GM12878 (cell line): ENCODE data around the gene PPP1R27. TPM values are rescaled to one million over a fixed set of nuclear protein-coding genes. Genes with fewer than 3 reads are reported as not detected.

Experiments used
- BCL11A ChIP-seq: IDR thresholded peaks from 2 replicates; pipeline ENCODE4 v1.6.1; 2011; ENCODE audit warnings: low read depth, low read length
- CREM ChIP-seq: IDR thresholded peaks from 2 replicates; pipeline ENCODE4 v1.6.1; 2014; ENCODE audit warnings: antibody characterized with exemption, low read depth
- EZH2 ChIP-seq: IDR thresholded peaks from 2 replicates; pipeline ENCODE4 v1.6.1; 2012; ENCODE audit warnings: low read depth, mild to moderate bottlenecking, control low read depth, inconsistent platforms, low read length, borderline replicate concordance; ENCODE audit not compliant: control insufficient read depth
- MXI1 ChIP-seq: fragments of 150-350 bp; IDR thresholded peaks from 2 replicates; pipeline ENCODE4 v1.6.1; 2011; ENCODE audit warnings: low read depth, mild to moderate bottlenecking, inconsistent platforms, low read length, improper control_type of control experiment
- NR2F1 ChIP-seq: fragments of 450-650 bp; conservative IDR thresholded peaks from 2 replicates; pipeline ENCODE4 v1.6.1; 2017; ENCODE audit warnings: mild to moderate bottlenecking
- POLR2AphosphoS5 ChIP-seq: IDR thresholded peaks from 2 replicates; pipeline ENCODE4 v1.6.1; 2011; ENCODE audit warnings: mild to moderate bottlenecking, low read length, inconsistent platforms
- SIX5 ChIP-seq: IDR thresholded peaks from 2 replicates; pipeline ENCODE4 v1.6.1; 2011; ENCODE audit warnings: mild to moderate bottlenecking, low read depth, low read length, moderate library complexity; ENCODE audit not compliant: severe bottlenecking
- SMARCA5 ChIP-seq: fragments of 450-650 bp; IDR thresholded peaks from 2 replicates; pipeline ENCODE4 v1.6.1; 2017; ENCODE audit warnings: mild to moderate bottlenecking
- SREBF1 ChIP-seq: IDR thresholded peaks from 2 replicates; pipeline ENCODE4 v1.6.1; 2012; ENCODE audit warnings: mild to moderate bottlenecking, low read length
- TARDBP ChIP-seq: IDR thresholded peaks from 2 replicates; pipeline ENCODE4 v1.6.1; 2016; ENCODE audit warnings: borderline replicate concordance
- TCF7 ChIP-seq: IDR thresholded peaks from 2 replicates; pipeline ENCODE4 v1.6.1; 2014; ENCODE audit warnings: antibody characterized with exemption, borderline replicate concordance
- YY1 ChIP-seq: IDR thresholded peaks from 2 replicates; pipeline ENCODE4 v1.6.1; 2011; ENCODE audit warnings: low read depth, mild to moderate bottlenecking, low read length
- polyA plus RNA-seq, 11 experiments: library from polyadenylated mRNA; depleted of rRNA in 4 of 11; unstranded in 6 of 11; stranded (reverse) in 5 of 11; fragments of >200 nt; fragmentation: Nextera tagmentation in 4 of 11; fragmentation: Illumina TruSeq in 1 of 11; extraction: Ambion mirVana in 4 of 11; extraction: Trizol in 1 of 11; gene quantifications; 1 replicate in 1 of 11; 2 replicates in 10 of 11; pipeline versions ENCODE4 v1.2.1 to v1.2.3, GENCODE V29; 2011 to 2016; ENCODE audit warnings: inconsistent platforms in 2 of 11, missing spikeins in 2 of 11, low read depth in 1 of 11
- total RNA-seq, 4 experiments: library from RNA; depleted of rRNA in 3 of 4; stranded (reverse); fragments of >200 nt in 3 of 4; fragmentation: Illumina TruSeq in 1 of 4; extraction: Trizol in 1 of 4; gene quantifications; 2 replicates each; pipeline versions ENCODE4 v1.2.1 to v1.2.3, GENCODE V29; 2013 to 2021
- TF ChIP-seq, protein P1 (sequence below): IDR thresholded peaks from 2 replicates; pipeline ENCODE4 v1.6.1; 2011; ENCODE audit warnings: borderline replicate concordance, low read depth, mild to moderate bottlenecking, moderate library complexity, low read length; ENCODE audit not compliant: insufficient read depth, poor library complexity, severe bottlenecking
- TF ChIP-seq, protein P2 (sequence below): fragments of 450-650 bp; IDR thresholded peaks from 2 replicates; pipeline ENCODE4 v1.6.1; 2017; ENCODE audit warnings: mild to moderate bottlenecking, low read depth, inconsistent platforms; ENCODE audit not compliant: poor library complexity, severe bottlenecking
- TF ChIP-seq, protein P3 (sequence below): fragments of 450-650 bp; IDR thresholded peaks from 2 replicates; pipeline ENCODE4 v1.6.1; 2017; ENCODE audit warnings: antibody characterized with exemption, mild to moderate bottlenecking, moderate library complexity
- TF ChIP-seq, protein P4 (sequence below): fragments of 450-650 bp; IDR thresholded peaks from 2 replicates; pipeline ENCODE4 v1.6.1; 2017; ENCODE audit warnings: low read depth, mild to moderate bottlenecking, moderate library complexity
- TF ChIP-seq, protein P5 (sequence below): fragments of 450-650 bp; IDR thresholded peaks from 2 replicates; pipeline ENCODE4 v1.6.1; 2016; ENCODE audit warnings: mild to moderate bottlenecking, moderate library complexity, borderline replicate concordance

The PPP1R27 gene
- total and polyA plus RNA-seq, 10 of the 15 experiments (the other 5 are each of a cell fraction or from before 2014, with no cell fraction given), result 0.17 to 1.6 (median 0.49) TPM; not detected in 3

DNA sequence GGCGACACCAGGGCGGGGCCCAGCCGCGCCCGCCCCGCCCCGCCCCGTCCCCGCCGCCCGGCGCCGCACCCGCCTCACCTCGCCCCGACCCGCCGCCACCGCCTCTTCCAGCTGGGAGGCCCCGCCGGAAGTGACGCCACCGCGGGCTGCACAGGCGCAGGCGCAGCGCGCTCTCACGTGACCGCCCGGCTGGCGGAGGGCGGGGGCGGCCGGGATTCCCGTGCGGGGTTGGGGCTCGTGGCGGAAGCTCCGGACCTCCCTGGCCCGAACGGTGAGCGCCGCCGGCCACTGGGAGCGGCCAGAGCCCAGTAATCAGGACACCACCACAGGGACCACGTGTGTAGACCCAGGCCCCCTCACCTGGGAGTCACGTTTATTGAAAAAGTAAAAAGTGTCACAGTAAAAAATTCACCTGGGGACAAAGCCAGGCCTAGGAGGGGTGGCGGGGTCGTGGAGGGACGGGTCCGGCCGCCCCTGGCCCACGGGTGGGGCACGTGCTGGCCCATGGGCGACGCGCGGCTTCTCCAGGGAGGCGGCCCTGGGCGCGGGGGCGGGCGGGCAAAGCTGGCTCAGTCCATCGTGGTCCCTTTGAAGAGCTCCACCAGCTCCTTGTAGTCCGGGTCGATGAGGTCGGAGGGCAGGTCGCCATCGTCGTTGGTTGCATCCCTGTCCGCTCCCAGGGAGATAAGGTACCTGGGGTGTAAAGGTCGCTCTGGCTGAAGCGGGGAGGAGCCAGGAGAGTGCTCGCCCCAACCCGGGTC lies 1.5 kb downstream of the PPP1R27 start, which contains the start of gene MCRIP1 (continued):
- TF ChIP-seq, protein P1, sequence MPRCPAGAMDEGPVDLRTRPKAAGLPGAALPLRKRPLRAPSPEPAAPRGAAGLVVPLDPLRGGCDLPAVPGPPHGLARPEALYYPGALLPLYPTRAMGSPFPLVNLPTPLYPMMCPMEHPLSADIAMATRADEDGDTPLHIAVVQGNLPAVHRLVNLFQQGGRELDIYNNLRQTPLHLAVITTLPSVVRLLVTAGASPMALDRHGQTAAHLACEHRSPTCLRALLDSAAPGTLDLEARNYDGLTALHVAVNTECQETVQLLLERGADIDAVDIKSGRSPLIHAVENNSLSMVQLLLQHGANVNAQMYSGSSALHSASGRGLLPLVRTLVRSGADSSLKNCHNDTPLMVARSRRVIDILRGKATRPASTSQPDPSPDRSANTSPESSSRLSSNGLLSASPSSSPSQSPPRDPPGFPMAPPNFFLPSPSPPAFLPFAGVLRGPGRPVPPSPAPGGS, result no peak
- TF ChIP-seq SMARCA5 (no peak), SREBF1 (no peak), BCL11A (no peak), MXI1 (peak; percentile 87), YY1 (peak; percentile 22), POLR2AphosphoS5 (peak; percentile 79), CREM (peak; percentile 65; the same call in 1 of the 2 replicates), EZH2 (no peak), TARDBP (no peak), NR2F1 (peak; percentile 64), TCF7 (no peak), SIX5 (no peak)
- TF ChIP-seq, protein P2, sequence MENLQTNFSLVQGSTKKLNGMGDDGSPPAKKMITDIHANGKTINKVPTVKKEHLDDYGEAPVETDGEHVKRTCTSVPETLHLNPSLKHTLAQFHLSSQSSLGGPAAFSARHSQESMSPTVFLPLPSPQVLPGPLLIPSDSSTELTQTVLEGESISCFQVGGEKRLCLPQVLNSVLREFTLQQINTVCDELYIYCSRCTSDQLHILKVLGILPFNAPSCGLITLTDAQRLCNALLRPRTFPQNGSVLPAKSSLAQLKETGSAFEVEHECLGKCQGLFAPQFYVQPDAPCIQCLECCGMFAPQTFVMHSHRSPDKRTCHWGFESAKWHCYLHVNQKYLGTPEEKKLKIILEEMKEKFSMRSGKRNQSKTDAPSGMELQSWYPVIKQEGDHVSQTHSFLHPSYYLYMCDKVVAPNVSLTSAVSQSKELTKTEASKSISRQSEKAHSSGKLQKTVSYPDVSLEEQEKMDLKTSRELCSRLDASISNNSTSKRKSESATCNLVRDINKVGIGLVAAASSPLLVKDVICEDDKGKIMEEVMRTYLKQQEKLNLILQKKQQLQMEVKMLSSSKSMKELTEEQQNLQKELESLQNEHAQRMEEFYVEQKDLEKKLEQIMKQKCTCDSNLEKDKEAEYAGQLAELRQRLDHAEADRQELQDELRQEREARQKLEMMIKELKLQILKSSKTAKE, result no peak
- TF ChIP-seq, protein P3, sequence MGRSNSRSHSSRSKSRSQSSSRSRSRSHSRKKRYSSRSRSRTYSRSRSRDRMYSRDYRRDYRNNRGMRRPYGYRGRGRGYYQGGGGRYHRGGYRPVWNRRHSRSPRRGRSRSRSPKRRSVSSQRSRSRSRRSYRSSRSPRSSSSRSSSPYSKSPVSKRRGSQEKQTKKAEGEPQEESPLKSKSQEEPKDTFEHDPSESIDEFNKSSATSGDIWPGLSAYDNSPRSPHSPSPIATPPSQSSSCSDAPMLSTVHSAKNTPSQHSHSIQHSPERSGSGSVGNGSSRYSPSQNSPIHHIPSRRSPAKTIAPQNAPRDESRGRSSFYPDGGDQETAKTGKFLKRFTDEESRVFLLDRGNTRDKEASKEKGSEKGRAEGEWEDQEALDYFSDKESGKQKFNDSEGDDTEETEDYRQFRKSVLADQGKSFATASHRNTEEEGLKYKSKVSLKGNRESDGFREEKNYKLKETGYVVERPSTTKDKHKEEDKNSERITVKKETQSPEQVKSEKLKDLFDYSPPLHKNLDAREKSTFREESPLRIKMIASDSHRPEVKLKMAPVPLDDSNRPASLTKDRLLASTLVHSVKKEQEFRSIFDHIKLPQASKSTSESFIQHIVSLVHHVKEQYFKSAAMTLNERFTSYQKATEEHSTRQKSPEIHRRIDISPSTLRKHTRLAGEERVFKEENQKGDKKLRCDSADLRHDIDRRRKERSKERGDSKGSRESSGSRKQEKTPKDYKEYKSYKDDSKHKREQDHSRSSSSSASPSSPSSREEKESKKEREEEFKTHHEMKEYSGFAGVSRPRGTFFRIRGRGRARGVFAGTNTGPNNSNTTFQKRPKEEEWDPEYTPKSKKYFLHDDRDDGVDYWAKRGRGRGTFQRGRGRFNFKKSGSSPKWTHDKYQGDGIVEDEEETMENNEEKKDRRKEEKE, result no peak
- TF ChIP-seq, protein P4, sequence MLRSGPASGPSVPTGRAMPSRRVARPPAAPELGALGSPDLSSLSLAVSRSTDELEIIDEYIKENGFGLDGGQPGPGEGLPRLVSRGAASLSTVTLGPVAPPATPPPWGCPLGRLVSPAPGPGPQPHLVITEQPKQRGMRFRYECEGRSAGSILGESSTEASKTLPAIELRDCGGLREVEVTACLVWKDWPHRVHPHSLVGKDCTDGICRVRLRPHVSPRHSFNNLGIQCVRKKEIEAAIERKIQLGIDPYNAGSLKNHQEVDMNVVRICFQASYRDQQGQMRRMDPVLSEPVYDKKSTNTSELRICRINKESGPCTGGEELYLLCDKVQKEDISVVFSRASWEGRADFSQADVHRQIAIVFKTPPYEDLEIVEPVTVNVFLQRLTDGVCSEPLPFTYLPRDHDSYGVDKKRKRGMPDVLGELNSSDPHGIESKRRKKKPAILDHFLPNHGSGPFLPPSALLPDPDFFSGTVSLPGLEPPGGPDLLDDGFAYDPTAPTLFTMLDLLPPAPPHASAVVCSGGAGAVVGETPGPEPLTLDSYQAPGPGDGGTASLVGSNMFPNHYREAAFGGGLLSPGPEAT, result no peak
- TF ChIP-seq, protein P5, sequence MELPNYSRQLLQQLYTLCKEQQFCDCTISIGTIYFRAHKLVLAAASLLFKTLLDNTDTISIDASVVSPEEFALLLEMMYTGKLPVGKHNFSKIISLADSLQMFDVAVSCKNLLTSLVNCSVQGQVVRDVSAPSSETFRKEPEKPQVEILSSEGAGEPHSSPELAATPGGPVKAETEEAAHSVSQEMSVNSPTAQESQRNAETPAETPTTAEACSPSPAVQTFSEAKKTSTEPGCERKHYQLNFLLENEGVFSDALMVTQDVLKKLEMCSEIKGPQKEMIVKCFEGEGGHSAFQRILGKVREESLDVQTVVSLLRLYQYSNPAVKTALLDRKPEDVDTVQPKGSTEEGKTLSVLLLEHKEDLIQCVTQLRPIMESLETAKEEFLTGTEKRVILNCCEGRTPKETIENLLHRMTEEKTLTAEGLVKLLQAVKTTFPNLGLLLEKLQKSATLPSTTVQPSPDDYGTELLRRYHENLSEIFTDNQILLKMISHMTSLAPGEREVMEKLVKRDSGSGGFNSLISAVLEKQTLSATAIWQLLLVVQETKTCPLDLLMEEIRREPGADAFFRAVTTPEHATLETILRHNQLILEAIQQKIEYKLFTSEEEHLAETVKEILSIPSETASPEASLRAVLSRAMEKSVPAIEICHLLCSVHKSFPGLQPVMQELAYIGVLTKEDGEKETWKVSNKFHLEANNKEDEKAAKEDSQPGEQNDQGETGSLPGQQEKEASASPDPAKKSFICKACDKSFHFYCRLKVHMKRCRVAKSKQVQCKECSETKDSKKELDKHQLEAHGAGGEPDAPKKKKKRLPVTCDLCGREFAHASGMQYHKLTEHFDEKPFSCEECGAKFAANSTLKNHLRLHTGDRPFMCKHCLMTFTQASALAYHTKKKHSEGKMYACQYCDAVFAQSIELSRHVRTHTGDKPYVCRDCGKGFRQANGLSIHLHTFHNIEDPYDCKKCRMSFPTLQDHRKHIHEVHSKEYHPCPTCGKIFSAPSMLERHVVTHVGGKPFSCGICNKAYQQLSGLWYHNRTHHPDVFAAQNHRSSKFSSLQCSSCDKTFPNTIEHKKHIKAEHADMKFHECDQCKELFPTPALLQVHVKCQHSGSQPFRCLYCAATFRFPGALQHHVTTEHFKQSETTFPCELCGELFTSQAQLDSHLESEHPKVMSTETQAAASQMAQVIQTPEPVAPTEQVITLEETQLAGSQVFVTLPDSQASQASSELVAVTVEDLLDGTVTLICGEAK, result no peak
